HG03095 (cell line): Measurements from ENCODE around the gene MMP24OS.
"Not testable (repeated sequence)": the region's sequence is repeated elsewhere in the genome, so short reads cannot be mapped to it uniquely, and the experiment has no call there.

Experiments
- ATAC-seq: cut with Tn5 transposase; IDR thresholded peaks from one replicate; pipeline ENCODE4 v1.9.1; 2021; ENCODE audit warnings: moderate library complexity; ENCODE audit not compliant: unreplicated experiment

MMP24OS gene

DNA sequence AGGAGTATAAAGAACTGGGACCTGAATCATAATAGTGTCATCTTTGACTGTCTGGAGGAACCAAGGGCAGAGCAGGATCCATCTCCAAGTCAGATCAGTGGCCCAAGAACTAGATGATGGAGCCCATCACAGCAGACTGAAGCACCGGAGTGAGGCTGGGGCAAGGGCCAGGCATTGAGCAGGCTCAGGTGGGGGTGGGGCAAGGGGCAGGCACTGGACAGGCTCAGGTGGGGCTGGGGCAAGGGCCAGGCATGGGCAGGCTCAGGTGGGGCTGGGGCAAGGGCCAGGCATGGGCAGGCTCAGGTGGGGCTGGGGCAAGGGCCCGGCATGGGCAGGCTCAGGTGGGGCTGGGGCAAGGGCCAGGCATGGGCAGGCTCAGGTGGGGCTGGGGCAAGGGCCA is 25.3 kb downstream of the MMP24OS start:
- ATAC-seq: not testable (repeated sequence)

GRCh38 chr20:35252037-35252461 is 25.9 kb downstream of the MMP24OS start:
- no peak for ATAC-seq

DNA sequence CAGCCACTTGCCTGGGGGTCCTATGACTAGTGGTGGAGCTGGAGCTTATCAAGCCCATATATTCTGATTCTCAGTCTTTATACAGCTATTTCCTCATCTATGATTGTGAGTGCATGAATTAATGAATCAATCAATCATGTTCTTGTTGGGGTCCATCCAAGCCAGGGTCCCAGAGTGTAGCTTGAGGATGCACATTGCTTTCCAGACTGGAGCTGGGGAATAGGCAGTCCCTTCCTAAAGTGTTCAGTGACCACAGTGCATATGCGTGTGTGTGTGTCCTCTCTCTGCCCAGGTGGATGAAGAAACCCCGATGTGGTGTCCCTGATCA is 26.3 kb downstream of the MMP24OS start:
- no peak for ATAC-seq

- ATAC-seq: no peak
These were observed 29.1 kb downstream of the MMP24OS start for GRCh38 chr20:35248641-35249475.

- no peak for ATAC-seq
These were observed 31.2 kb downstream of the MMP24OS start for GRCh38 chr20:35246723-35247122.

- no peak for ATAC-seq
These were observed 33.9 kb downstream of the MMP24OS start for GRCh38 chr20:35243986-35244385.

GRCh38 chr20:35243317-35243716 is 34.6 kb downstream of the MMP24OS start:
- ATAC-seq: no peak

DNA sequence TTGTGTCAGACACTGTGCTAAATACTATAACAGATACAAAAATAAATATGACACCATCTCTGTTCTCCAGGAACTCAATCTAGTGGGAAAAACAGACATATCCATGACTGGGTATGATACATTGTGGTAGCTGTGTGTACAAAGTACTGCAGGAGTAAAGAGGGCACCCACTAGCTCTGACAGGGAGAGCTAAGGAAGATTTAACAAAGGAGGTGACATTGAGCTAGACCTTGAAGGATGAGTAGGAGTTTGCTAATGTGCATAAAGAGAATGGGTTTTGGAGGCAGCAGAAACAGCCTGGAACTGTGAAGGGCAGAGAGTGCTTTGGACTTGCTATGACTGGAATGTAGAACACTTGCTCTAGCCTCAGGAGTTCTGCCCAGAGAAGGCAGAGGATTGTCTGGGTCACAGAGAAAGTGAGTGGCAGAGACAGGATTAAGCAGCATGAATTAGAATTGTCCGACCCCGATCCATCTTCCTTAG is 37.1 kb downstream of the MMP24OS start:
- ATAC-seq: no peak

GRCh38 chr20:35240083-35240810 is 37.7 kb downstream of the MMP24OS start:
- no peak for ATAC-seq

DNA sequence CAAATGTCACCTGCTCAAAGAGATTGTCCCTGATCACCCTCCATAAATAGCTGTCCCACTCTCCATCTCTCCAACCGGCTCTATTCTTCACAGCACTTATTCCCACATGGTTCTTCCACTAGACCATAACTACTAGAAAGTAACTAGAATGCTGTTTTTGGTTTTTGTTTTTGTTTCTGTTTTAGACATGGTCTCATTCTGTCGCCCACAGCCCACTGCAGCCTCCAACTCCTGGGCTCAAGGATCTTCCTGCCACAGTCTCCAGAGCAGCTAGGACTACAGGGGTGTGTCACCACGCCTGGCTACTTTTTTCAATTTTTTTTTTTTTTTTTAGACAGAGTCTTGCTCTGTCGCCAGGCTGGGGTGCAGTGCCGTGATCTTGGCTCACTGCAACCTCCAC is 39.2 kb downstream of the MMP24OS start:
- ATAC-seq: no peak

DNA sequence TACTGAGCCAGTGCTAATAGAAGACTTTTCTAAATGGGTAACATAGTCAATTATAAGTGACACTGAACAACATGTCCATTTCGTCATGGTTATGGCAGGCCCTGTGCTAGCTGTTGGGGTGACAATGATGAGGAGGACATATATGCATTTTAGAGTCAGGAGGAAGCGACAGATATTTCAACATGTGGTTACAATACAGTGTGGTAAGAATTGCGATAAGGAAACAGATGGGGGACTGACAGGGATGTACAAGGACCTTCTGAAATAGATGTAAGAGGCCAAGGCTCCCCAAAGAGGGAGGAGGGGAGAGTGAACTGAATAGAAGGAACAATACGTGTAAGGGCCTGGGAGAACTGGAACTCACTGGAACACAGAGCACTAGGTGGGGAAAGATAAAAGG is 39.8 kb downstream of the MMP24OS start:
- no peak for ATAC-seq

DNA sequence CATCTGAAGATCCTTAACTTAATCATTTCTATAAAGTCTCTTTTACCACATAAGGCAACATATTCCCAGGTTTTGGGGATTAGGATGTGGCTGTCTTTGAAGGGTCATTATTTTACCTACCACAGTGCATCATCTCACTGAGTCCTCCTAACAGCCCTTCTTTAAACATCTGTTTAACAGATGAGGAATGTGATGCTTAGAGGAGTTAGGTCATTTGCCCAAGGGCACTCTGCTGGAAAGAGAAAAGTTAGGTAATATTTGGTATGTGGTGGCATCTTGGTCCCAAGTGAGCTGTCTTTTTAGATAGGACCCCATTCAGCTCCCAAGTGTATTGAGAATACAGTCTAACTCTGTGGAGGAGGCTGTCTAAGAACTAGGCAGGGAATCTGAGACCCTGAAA is 40.4 kb downstream of the MMP24OS start:
- ATAC-seq: no peak

DNA sequence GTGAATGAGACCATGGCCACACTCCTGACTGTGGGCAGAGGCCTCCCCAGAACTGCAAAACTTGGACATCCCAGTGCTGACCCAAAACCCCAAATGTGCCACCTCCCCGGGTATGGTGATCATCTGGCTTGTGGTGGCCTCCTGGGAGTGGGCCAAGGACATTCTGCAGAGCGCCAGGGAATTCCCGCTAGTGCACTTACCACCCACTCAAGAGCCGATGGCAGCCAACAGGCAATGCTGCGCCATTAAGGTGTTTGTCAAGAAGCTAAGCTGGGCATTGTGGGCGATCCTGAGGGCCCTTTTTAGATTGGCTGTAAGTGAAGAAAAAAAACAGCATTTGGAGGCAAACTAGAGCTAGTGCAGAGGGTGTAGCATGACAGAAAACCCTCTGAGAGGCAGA is 42.0 kb downstream of the MMP24OS start:
- ATAC-seq: no peak

DNA sequence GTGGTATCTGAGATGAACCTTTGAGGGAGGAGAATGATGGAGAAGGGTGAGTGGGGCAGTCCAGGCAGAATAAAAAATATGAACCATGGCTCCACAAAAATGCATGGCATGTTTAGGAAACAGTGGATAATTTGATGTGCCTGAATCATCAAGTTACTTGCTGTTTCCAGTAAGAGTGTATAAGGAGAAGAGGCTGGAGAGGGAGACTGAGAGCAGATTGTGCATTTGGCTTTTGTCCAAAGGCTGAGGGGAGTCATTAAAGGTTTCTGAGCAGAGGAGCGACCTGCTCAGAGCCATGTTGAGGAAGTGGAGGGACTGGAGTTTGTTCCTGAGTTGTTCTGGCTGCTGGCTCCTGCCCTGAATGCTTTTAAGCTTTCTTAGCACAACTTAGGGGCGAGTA is 45.3 kb downstream of the MMP24OS start:
- ATAC-seq: no peak

DNA sequence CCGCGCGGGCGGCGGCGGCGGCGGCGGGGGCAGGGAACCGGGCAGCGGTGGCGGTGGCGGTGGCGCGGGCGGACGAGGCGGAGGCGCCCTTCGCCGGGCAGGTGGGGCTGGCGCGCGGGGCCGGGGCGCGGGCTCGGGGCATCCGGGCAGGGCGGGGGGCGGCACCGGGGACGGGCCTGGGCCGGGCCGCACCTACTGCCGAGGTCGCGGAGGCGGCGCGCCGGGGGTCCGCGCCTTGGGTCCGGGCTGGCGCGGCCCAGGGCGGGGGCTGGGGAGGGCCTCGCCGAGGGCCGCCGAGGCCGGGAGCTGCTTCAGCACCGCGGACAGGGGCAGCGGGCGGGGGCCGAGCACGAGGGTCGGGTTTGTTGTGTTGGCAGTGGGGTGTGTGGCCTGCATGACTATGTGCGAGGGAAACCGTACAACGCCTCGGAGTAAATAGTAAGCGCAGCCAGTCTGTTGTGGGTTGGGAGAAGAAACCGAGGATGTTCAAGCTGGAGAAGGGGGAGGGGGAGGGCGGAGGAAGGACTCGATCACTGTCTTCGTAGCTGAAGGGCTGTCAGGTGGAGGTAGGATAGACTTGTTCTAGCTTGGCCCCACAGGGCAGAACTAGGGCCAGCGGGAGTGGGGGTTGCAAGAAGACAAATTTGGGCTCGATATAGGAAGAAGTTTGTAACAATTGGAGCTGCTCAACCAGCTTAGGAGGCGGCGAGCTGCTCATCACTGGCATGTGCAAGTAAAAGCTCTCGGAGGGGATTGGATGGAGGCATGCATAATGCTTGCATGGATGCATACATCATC is 50.8 kb downstream of the MMP24OS start:
- ATAC-seq: no peak
